Glomerular visceral epithelial cell (primary cell): Measurements from ENCODE around the gene FBXO44.

ENCODE experiments used
- DNase-seq: peaks from one replicate; pipeline ENCODE4 v3.0.0-alpha.2; 2016; ENCODE audit errors: extremely low spot score

FBXO44 gene

GRCh38 chr1:11658542-11658941 is 3.9 kb downstream of the FBXO44 start:
- no peak for DNase-seq

- DNase-seq: no peak
These were observed 5.1 kb downstream of the FBXO44 start for GRCh38 chr1:11659748-11660147.

- no peak for DNase-seq
These were observed 6.4 kb downstream of the FBXO44 start for GRCh38 chr1:11661103-11661502.

- no peak for DNase-seq
These were observed 9.8 kb downstream of the FBXO44 start for GRCh38 chr1:11664336-11665065.

- DNase-seq: no peak
These were observed 13.8 kb downstream of the FBXO44 start for GRCh38 chr1:11668516-11668915.

- DNase-seq: no peak
These were observed 16.1 kb downstream of the FBXO44 start for GRCh38 chr1:11670747-11671146.

GRCh38 chr1:11671205-11671543 is 16.5 kb downstream of the FBXO44 start:
- no peak for DNase-seq

GRCh38 chr1:11671544-11672286 is 17.0 kb downstream of the FBXO44 start:
- DNase-seq: no peak

GRCh38 chr1:11673089-11673769 is 18.6 kb downstream of the FBXO44 start:
- DNase-seq: no peak

GRCh38 chr1:11674488-11674887 is 19.8 kb downstream of the FBXO44 start:
- no peak for DNase-seq

GRCh38 chr1:11675325-11675724 is 20.6 kb downstream of the FBXO44 start:
- DNase-seq: no peak

GRCh38 chr1:11676386-11677103 is 21.9 kb downstream of the FBXO44 start:
- no peak for DNase-seq

- DNase-seq: no peak
These were observed 23.8 kb downstream of the FBXO44 start for GRCh38 chr1:11678442-11678841.

- DNase-seq: peak; percentile 36
These were observed 25.8 kb downstream of the FBXO44 start for GRCh38 chr1:11680270-11681070.

GRCh38 chr1:11681071-11681771 is 26.5 kb downstream of the FBXO44 start, which contains the start of gene MAD2L2:
Gene MAD2L2 (minus strand): TSS chr1:11681148. CDS start chr1:11680601, 547 bp downstream.
- DNase-seq: peak; percentile 79

- no peak for DNase-seq
These were observed 27.7 kb downstream of the FBXO44 start for GRCh38 chr1:11682287-11682771.

GRCh38 chr1:11682799-11683198 is 28.1 kb downstream of the FBXO44 start:
- DNase-seq: no peak

- no peak for DNase-seq
These were observed 29.4 kb downstream of the FBXO44 start for GRCh38 chr1:11684070-11684469.

- DNase-seq: no peak
These were observed 30.6 kb downstream of the FBXO44 start for GRCh38 chr1:11685210-11685752.

- DNase-seq: no peak
These were observed 33.8 kb downstream of the FBXO44 start for GRCh38 chr1:11688506-11688905.
